ENCODE data around the gene FNBP1.

Gene FNBP1

DNA sequence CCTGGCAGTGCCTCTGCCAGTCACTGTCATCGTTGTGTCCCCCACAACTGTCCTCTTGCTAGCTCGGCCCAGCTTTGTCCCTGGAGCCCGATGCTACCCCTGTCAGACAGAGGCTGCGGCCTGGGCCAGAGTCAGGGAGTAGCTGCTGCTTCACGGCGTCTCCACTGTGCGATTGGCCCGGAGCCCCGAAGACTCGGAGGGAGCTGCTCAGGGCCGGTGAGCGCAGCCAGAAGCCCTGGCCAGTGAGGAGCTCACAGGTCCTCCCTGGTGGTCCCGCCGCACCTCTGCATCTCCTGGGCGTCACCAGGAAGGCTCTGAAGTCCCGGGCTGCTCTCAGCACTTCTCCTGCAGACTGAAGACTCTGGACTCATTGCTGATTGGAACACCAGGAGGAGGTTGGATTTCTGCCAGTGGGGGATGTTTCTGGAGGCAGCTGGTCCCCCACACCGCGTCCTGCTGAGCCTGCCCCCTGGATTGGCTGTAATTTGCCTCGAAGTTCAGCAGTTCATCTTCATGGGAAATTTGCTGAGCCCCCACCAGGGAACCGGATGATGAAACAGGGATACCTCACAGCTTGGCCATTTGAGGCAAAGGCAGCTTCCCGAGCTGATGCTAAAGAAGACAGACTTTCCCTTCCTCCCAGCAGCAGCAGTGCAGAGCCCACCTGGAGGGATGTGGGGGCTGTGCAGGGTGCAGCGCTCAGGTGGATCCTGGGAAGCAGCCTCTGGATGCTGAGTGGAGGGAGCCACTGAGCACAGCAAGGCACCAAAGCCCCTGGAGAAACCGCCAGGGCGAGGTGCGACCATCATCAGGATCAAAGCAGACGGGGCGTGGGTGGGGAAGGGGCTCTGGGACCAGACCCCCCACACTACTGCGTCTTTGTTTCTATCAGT lies 162.1 kb downstream of the FNBP1 start:
- H3K4me3 ChIP-seq (replicated peaks in 1 of 2; ENCODE audit: low read depth in 2 of 2, low read length in 2 of 2), result no peak overlapping the region
- DNase-seq (ENCODE audit: low read depth in 2 of 2), result peak in 1 of 2 donors; percentile 17
- TF ChIP-seq, protein P1, sequence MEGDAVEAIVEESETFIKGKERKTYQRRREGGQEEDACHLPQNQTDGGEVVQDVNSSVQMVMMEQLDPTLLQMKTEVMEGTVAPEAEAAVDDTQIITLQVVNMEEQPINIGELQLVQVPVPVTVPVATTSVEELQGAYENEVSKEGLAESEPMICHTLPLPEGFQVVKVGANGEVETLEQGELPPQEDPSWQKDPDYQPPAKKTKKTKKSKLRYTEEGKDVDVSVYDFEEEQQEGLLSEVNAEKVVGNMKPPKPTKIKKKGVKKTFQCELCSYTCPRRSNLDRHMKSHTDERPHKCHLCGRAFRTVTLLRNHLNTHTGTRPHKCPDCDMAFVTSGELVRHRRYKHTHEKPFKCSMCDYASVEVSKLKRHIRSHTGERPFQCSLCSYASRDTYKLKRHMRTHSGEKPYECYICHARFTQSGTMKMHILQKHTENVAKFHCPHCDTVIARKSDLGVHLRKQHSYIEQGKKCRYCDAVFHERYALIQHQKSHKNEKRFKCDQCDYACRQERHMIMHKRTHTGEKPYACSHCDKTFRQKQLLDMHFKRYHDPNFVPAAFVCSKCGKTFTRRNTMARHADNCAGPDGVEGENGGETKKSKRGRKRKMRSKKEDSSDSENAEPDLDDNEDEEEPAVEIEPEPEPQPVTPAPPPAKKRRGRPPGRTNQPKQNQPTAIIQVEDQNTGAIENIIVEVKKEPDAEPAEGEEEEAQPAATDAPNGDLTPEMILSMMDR (IDR thresholded peaks at IDR 0.05; ENCODE audit: low read depth, low read length), result no peak

DNA sequence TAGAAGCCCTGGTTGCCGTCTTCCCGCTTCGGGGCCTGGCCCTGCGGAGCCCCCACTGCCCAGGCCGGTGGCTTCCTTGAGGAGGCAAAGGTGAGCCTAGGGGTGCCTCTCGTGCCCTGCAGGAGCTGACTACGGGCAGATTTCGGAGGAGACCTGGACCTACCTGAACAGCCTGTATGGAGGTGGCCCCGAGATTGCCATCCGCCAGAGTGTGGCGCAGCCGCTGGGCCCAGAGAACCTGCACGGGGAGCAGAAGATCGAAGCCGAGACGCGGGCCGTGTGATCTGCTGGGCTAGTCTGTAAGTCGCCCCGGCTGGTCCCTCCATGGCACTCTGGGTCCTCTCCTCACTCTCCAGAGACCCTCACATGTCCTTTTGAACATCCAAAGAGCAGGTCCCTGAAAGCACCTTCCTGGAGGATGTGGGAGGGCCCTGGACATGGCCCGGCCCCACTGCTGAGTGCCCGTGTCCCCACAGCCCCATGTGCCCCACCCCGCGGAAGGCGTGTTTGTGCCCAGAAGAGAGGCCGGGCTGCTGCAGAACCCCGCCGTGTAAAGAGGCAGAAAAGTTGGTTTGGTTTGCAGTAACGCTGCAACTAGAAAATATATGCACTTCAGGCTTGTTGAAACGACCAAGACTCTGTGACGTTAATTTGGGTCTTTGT lies 162.9 kb downstream of the FNBP1 start:
- DNase-seq (ENCODE audit: low read depth in 2 of 2), result no peak
- TF ChIP-seq, protein P1 (IDR thresholded peaks at IDR 0.05; ENCODE audit: low read depth, low read length), result no peak
- H3K4me3 ChIP-seq (replicated peaks in 1 of 2; ENCODE audit: low read depth in 2 of 2, low read length in 2 of 2), result no peak overlapping the region

DNA sequence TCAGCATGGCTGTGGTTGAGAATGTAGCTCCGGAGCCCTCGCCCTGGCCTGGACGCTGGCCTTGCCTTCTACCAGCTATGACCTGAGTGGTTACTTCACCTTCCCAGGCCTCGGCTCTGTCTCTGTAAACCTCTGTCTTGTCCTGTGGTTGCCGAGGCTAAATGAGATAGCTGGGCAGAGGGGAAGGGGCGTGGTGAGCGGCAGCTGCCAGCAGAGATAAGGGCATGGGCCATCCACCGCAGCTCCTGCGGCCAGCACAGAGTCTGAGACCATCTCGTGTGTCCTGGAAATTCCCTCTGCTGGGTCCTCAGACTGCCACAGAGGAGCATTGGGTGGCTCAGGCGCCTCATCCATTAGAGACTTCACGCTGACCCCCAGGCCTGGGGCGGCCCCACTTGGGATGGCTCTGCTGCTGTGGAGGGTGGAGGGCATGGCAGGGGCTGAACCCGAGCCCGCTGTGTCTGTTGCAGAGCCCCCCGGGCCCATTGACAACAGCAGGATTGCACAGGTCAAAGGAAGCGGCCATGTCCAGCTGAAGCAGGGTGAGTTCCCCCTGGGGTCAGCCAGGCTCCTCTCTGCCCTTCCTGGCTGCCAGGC lies 163.8 kb downstream of the FNBP1 start:
- TF ChIP-seq, protein P1 (IDR thresholded peaks at IDR 0.05; ENCODE audit: low read depth, low read length), result no peak
- no peak for DNase-seq (ENCODE audit: low read depth in 2 of 2)

DNA sequence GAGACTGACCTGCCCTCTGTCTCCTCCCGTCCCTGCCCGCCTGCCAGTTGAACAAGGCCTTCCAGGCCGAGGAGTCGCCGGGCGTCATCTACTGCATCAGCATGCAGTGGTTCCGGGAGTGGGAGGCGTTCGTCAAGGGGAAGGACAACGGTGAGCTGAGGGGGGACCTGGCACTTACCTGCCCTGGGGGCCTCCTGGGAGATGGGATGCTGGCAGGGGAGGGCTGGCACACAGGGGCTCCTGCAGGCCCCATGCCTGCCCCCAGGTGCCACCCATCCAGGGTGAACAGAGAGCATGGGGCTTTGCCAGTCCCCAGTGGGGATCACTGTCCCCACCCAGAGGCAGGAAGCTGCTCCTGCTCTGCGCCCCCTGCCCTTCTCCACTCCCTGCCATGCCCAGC lies 164.7 kb downstream of the FNBP1 start:
- TF ChIP-seq, protein P1 (IDR thresholded peaks at IDR 0.05; ENCODE audit: low read depth, low read length), result no peak
- no peak for DNase-seq (ENCODE audit: low read depth in 2 of 2)
- no peak overlapping the region for H3K4me3 ChIP-seq (replicated peaks in 1 of 2; ENCODE audit: low read depth in 2 of 2, low read length in 2 of 2)

More for the DNA sequence above, 163.8 kb downstream of the FNBP1 start:
- no peak overlapping the region for H3K4me3 ChIP-seq (replicated peaks in 1 of 2; ENCODE audit: low read depth in 2 of 2, low read length in 2 of 2)

DNA sequence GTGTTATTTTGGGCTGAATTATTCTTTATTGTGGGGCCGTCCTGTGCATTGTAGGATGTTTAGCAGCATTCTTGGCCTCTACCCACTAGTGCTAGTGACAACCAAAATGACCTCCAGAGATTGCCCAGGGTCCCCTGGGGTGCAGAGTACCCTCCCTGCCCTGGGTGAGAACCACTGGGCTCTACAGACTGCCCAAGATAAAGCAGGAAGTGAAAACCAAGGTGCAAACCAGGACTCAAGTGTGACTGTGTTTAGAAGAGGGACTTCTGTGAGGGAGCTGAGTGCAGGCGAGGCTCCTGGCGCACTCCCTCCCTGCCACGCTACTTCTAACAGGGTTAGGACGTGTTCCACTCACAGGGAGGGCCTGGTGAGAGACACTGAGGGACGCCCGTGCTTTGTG lies 166.2 kb downstream of the FNBP1 start:
- TF ChIP-seq, protein P1 (IDR thresholded peaks at IDR 0.05; ENCODE audit: low read depth, low read length), result no peak
- no peak for DNase-seq (ENCODE audit: low read depth in 2 of 2)
- no peak overlapping the region for H3K4me3 ChIP-seq (replicated peaks in 1 of 2; ENCODE audit: low read depth in 2 of 2, low read length in 2 of 2)

DNA sequence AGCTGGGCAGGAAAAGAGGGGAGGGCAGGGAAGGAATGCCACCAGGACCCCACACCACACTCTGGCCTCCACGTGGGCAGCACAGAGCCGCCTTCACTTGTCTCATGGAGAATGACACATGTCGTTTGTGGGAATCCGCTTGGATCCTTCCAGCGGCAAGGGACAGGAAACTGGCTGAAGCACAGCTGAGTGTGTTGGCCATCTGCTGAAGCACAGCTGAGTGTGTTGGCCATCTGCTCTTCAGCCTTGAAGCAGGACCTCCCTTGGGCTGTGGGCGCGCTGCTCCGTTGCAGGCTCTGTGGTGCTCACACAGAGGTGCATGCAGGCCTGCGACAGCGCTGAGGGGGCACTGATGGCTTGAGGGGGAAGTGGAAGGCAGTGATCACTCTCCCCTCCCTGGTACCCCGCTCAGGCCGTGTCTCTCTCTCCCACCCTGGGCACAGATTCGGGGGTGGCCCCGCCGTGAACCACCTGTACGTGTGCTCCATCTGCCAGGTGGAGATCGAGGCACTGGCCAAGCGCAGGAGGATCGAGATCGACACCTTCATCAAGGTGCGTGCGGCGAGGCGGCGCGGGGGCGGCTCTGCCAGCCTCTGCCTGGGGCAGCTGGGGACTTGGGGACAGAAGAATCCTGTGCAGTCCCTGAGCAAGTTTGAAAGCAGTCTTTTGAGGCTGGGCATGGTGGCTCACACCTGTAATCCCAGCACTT lies 167.1 kb downstream of the FNBP1 start:
- no peak overlapping the region for H3K4me3 ChIP-seq (replicated peaks in 1 of 2; ENCODE audit: low read depth in 2 of 2, low read length in 2 of 2)
- TF ChIP-seq, protein P1 (IDR thresholded peaks at IDR 0.05; ENCODE audit: low read depth, low read length), result no peak
- DNase-seq (ENCODE audit: low read depth in 2 of 2), result peak in 1 of 2 donors; percentile 4

Measured in cardiac fibroblast (primary cell).